Measurements from ENCODE around the gene UBQLNL. TPM values are rescaled to one million over a fixed set of nuclear protein-coding genes. Genes with fewer than 3 reads are reported as not detected.

Gene UBQLNL
- total and polyA plus RNA-seq, 2 donors from 2014 or later, result 0.32 to 0.69 TPM

DNA sequence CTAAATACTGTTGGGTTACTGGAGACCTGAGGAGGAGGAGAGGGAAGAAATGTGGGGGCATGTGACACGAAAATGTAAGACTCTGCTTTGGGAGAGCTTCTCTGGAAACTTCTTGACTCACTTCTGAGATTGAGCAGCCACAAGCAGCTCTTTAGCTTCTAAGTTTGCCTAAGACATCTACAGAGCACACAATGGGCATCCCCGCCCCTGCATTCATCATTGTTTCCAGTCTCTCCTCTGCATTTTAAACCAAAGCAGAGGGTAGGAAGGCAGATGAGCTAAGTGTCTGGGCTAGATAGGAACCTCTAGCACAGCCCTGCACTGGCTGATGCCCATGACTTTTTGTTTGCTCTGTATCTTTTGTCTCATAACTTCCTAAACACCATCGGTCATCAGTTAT lies 30.1 kb downstream of the UBQLNL start:
- Histone ChIP-seq H3K27ac (ENCODE audit: low read depth in 2 of 2, low read length in 2 of 2) (no peak overlapping the region), H3K4me3 (ENCODE audit: low read length in 3 of 3) (no peak overlapping the region), H3K27me3 (ENCODE audit: control insufficient read depth, insufficient read depth, low read length) (no peaks in the 10 kb centered on the region), H3K4me1 (ENCODE audit: control insufficient read depth in 2 of 3, insufficient read depth in 2 of 3, low read depth in 1 of 3, low read length in 3 of 3) (no peaks in the 10 kb centered on the region), H3K9ac (ENCODE audit: low read length in 3 of 3) (no peak overlapping the region), H3K9me3 (ENCODE audit: control insufficient read depth in 2 of 3, insufficient read depth in 1 of 3, low read length in 3 of 3) (no peaks in the 10 kb centered on the region), H3K36me3 (ENCODE audit: control insufficient read depth in 2 of 3, insufficient read depth in 3 of 3, low read length in 3 of 3) (no peaks in the 10 kb centered on the region)
- FAIRE-seq (no peak), DNase-seq (no peak)
- TF ChIP-seq CTCF (IDR thresholded peaks at IDR 0.05; ENCODE audit: borderline replicate concordance, extremely low read depth, insufficient read depth), result no peak
- intact Hi-C loops (cut with DNase I), result no loop called here

GRCh38 chr11:5486003-5486402 lies 30.5 kb downstream of the UBQLNL start:
- intact Hi-C loops (cut with DNase I), result no loop called here
- Histone ChIP-seq H3K27me3 (ENCODE audit: control insufficient read depth, insufficient read depth, low read length) (no peaks in the 10 kb centered on the region), H3K4me1 (ENCODE audit: control insufficient read depth in 2 of 3, insufficient read depth in 2 of 3, low read depth in 1 of 3, low read length in 3 of 3) (no peaks in the 10 kb centered on the region), H3K36me3 (ENCODE audit: control insufficient read depth in 2 of 3, insufficient read depth in 3 of 3, low read length in 3 of 3) (no peaks in the 10 kb centered on the region), H3K4me3 (ENCODE audit: low read length in 3 of 3) (no peak overlapping the region), H3K9me3 (ENCODE audit: control insufficient read depth in 2 of 3, insufficient read depth in 1 of 3, low read length in 3 of 3) (no peaks in the 10 kb centered on the region), H3K27ac (ENCODE audit: low read depth in 2 of 2, low read length in 2 of 2) (no peak overlapping the region), H3K9ac (ENCODE audit: low read length in 3 of 3) (no peak overlapping the region)
- DNase-seq (no peak), FAIRE-seq (no peak)
- no peak for TF ChIP-seq CTCF (IDR thresholded peaks at IDR 0.05; ENCODE audit: borderline replicate concordance, extremely low read depth, insufficient read depth)

GRCh38 chr11:5476186-5476819 lies 40.2 kb downstream of the UBQLNL start:
- intact Hi-C loops (cut with DNase I), result no loop called here
- FAIRE-seq, result no peak
- peak; percentile 71 for TF ChIP-seq CTCF (IDR thresholded peaks at IDR 0.05; ENCODE audit: borderline replicate concordance, extremely low read depth, insufficient read depth)
- H3K4me3 ChIP-seq (ENCODE audit: low read length in 3 of 3), result no peak overlapping the region
- H3K4me1 ChIP-seq (ENCODE audit: control insufficient read depth in 2 of 3, insufficient read depth in 2 of 3, low read depth in 1 of 3, low read length in 3 of 3), result no peaks in the 10 kb centered on the region
- no peaks in the 10 kb centered on the region for H3K36me3 ChIP-seq (ENCODE audit: control insufficient read depth in 2 of 3, insufficient read depth in 3 of 3, low read length in 3 of 3)
- no peaks in the 10 kb centered on the region for H3K27me3 ChIP-seq (ENCODE audit: control insufficient read depth, insufficient read depth, low read length)
- H3K9me3 ChIP-seq (ENCODE audit: control insufficient read depth in 2 of 3, insufficient read depth in 1 of 3, low read length in 3 of 3), result no peaks in the 10 kb centered on the region
- peak in 2 of 5 donors; percentile 53 to 64 for DNase-seq
- no peak overlapping the region for H3K27ac ChIP-seq (ENCODE audit: low read depth in 2 of 2, low read length in 2 of 2)
- H3K9ac ChIP-seq (ENCODE audit: low read length in 3 of 3), result no peak overlapping the region

- FAIRE-seq (no peak), DNase-seq (no peak)
- Histone ChIP-seq H3K9ac (ENCODE audit: low read length in 3 of 3) (no peak overlapping the region), H3K36me3 (ENCODE audit: control insufficient read depth in 2 of 3, insufficient read depth in 3 of 3, low read length in 3 of 3) (no peaks in the 10 kb centered on the region), H3K27ac (ENCODE audit: low read depth in 2 of 2, low read length in 2 of 2) (no peak overlapping the region), H3K9me3 (ENCODE audit: control insufficient read depth in 2 of 3, insufficient read depth in 1 of 3, low read length in 3 of 3) (no peaks in the 10 kb centered on the region), H3K27me3 (ENCODE audit: control insufficient read depth, insufficient read depth, low read length) (no peaks in the 10 kb centered on the region), H3K4me3 (ENCODE audit: low read length in 3 of 3) (no peak overlapping the region), H3K4me1 (ENCODE audit: control insufficient read depth in 2 of 3, insufficient read depth in 2 of 3, low read depth in 1 of 3, low read length in 3 of 3) (no peaks in the 10 kb centered on the region)
- intact Hi-C loops (cut with DNase I), result no loop called here
- TF ChIP-seq CTCF (IDR thresholded peaks at IDR 0.05; ENCODE audit: borderline replicate concordance, extremely low read depth, insufficient read depth), result no peak
These were observed 42.6 kb downstream of the UBQLNL start for GRCh38 chr11:5473921-5474320.

Measured in kidney (tissue), 14 donors.